HepG2 (cell line): ENCODE measurements around the gene FGFR2.

Experiments
- ATF1 ChIP-seq: IDR thresholded peaks from 2 replicates; pipeline ENCODE4 v1.6.1; 2016; ENCODE audit warnings: mild to moderate bottlenecking, control low read depth
- CHD2 ChIP-seq: IDR thresholded peaks from 2 replicates; pipeline ENCODE4 v1.6.1; 2011; ENCODE audit warnings: low read depth, low read length, improper control_type of control experiment
- MAZ ChIP-seq, 2 experiments: sonication (generic) in 1 of 2; formaldehyde crosslinking in 1 of 2; IDR thresholded peaks; 2 replicates each; pipeline versions ENCODE4 v1.5.0 to v1.6.1; 2012 to 2020; ENCODE audit warnings: low read depth in 2 of 2, mild to moderate bottlenecking in 2 of 2, borderline replicate concordance in 1 of 2, improper control_type of control experiment in 1 of 2, low read length in 1 of 2, missing genetic modification reagents in 1 of 2, moderate library complexity in 1 of 2
- PHB2 ChIP-seq: fragments of 450-650 bp; IDR thresholded peaks from 2 replicates; pipeline ENCODE4 v1.6.1; 2018; ENCODE audit not compliant: partially characterized antibody
- POGK ChIP-seq: sonication (generic); formaldehyde crosslinking; conservative IDR thresholded peaks from 2 replicates; pipeline ENCODE4 v1.8.0; 2022; ENCODE audit warnings: mild to moderate bottlenecking, moderate library complexity, missing genetic modification reagents
- RBM39 ChIP-seq: fragments of 200-400 bp; formaldehyde crosslinking; IDR thresholded peaks from one replicate; pipeline ENCODE4 v1.6.1; 2018; ENCODE audit warnings: antibody characterized with exemption, mild to moderate bottlenecking, low read depth, low read length; ENCODE audit not compliant: poor library complexity, severe bottlenecking
- ZNF138 ChIP-seq: sonication (generic); formaldehyde crosslinking; IDR thresholded peaks from 2 replicates; pipeline ENCODE4 v1.5.0; 2020; ENCODE audit warnings: mild to moderate bottlenecking, low read depth, missing genetic modification reagents
- TF ChIP-seq, protein P1 (sequence below): sonication (generic); formaldehyde crosslinking; IDR thresholded peaks from 2 replicates; pipeline ENCODE4 v1.5.0; 2020; ENCODE audit warnings: mild to moderate bottlenecking, missing genetic modification reagents, moderate library complexity

- TF ChIP-seq POGK (CRISPR knock-in tag) (no peak), ZNF138 (CRISPR knock-in tag) (no peak), MAZ (IDR thresholded peaks at IDR 0.05; ENCODE audit: borderline replicate concordance, low read depth, low read length) (no peak), MAZ (CRISPR knock-in tag; IDR thresholded peaks at IDR 0.05; ENCODE audit: low read depth) (no peak), CHD2 (no peak), PHB2 (no peak), RBM39 (no peak), ATF1 (no peak)
- TF ChIP-seq, protein P1, sequence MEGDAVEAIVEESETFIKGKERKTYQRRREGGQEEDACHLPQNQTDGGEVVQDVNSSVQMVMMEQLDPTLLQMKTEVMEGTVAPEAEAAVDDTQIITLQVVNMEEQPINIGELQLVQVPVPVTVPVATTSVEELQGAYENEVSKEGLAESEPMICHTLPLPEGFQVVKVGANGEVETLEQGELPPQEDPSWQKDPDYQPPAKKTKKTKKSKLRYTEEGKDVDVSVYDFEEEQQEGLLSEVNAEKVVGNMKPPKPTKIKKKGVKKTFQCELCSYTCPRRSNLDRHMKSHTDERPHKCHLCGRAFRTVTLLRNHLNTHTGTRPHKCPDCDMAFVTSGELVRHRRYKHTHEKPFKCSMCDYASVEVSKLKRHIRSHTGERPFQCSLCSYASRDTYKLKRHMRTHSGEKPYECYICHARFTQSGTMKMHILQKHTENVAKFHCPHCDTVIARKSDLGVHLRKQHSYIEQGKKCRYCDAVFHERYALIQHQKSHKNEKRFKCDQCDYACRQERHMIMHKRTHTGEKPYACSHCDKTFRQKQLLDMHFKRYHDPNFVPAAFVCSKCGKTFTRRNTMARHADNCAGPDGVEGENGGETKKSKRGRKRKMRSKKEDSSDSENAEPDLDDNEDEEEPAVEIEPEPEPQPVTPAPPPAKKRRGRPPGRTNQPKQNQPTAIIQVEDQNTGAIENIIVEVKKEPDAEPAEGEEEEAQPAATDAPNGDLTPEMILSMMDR (CRISPR knock-in tag): no peak
These were observed 46.3 kb upstream of the FGFR2 start for GRCh38 chr10:121644501-121644900.
